Measurements from ENCODE around the gene CSTF3. TPM values are rescaled to one million over a fixed set of nuclear protein-coding genes. Genes with fewer than 3 reads are reported as not detected.
"Not testable (repeated sequence)": the region's sequence is repeated elsewhere in the genome, so short reads cannot be mapped to it uniquely, and the experiment has no call there.

The CSTF3 gene
- 17.7 and 22.8 TPM in 2 replicates for total RNA-seq

DNA sequence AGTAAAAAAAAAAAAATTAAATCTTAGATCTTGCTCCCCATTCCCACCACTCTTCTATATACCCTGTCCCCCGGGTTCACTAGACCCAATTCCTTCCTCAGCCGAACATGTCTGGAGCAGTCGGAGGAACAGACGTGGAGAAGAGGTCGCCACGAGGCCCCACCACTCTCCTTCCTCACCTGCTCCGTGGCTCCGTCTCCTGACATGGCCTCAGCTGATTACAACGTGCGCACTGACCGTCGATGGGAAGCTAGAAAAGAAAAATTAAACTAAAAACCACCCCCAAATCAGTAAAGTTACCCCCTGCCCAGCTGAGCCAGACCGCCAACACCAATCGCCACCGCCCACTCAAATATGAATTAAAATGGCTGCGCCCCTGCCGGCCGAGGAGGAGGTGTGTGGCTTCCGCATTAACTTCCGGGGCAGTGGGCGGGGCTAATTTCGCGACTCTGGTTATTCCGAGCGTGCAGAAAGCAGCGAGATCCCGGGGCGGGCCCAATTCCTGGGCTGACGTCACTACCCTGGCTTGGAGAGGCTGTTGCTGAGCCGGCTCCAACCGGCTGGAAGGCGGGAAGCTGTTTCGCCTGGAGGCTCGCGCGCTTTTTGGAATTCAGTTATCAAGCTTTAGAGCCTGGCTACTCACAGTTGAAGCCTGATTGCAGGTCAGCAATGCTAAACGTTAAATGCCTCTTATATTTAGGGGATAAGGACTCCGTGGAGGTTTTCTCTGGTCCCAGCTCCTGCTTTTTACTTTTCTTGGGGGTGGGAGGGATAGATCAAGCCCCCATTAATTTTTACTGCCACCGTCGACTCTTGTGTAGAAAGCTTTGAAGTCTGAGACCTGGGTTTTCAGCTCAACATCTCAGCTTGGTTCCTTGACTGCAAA is at the start of gene CSTF3:
Gene CSTF3 (minus strand): TSS at position 361 of the 886 bp plus-strand sequence. CDS start 155 bp downstream, at position 206.
- peak; percentile 99 for DNase-seq

DNA sequence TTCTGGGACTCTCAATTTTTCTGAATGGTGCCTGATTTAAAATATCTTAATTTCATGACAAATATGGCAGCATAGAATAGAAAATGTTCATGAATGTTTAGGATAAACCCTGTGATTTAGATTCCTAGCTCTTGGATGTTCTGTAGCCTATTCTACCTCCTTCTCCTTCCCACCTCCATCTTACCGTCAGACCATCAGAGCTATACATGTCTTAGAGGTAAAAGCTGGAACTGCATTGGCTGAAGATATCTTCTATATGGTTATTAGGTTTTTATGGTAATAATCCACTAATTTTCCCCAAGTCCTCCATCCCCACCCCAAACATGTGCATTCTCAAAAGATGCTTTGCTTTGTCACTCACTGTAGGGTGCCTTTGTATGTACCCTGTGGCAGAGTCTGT is 46.9 kb upstream of the CSTF3 start:
- no peak for DNase-seq

GRCh38 chr11:33207408-33207985 is 46.2 kb upstream of the CSTF3 start:
- DNase-seq: peak; percentile 54

DNA sequence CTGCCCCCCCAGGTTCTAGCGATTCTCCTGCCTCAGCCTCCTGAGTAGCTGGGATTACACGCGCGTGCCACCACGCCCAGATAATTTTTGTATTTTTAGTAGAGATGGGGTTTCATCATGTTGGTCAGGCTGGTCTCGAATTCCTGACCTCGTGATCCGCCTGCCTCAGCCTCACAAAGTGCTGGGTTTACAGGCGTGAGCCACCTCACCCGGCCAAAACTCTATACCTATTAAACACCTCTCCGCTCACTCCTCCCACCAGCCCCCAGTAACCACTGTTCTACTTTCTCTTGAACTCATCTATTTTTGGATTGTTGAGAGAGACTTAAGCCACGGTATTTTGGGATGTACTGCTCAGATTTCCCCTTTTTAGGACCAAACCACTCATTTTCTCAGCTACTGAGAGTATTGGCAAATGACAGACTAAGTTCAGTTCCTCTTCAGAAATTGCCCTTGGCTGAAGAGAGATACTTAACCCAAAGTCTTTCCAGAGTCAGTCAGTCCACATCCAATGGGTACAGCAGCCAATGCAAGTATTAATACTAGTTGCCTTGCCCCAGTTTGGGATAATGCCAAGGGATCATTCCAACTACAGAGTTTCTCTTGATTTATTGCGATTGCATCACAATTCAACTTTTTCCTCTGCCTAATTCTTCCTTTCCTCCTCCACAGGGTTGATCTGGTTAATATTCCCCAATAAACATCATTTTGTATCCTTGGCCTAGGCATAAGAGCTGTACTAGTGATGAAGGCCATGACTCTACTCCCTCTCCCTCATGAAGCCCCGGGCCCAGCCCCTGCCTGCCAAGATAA is 36.8 kb upstream of the CSTF3 start:
- no peak for DNase-seq

DNA sequence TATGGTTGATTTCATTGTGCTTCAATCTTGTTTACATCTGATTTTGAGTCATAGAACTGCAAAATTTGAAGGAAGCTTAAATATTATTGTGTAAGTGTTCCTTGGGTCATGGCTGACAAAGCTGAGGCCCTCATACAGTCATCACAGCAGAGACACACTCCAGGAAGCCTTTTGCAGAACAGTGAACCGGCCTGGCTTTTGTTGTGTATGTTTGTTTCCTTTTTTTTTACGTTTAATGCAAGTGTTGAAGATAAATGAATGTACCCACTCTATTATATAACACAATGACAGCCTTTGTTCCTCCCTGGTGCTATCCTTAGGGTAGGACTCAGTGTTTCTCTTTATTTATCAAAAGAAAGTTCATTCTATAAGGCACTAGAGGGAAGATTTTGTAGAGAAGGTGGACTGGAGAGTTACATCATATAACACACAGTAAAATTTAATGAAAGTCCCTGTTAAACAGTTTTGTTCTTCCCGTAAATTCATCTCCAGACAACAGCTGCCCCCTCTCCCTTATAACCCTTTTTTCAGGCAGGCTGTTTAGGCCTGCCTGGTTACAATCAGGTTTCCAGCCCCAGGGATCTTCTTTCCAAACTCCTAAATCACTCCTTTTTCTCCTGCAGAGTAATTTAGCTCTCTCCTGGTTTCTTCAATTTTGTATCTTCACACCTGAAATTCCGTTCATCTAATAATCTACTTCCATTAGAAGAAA is 34.3 kb upstream of the CSTF3 start:
- DNase-seq: peak; percentile 10

DNA sequence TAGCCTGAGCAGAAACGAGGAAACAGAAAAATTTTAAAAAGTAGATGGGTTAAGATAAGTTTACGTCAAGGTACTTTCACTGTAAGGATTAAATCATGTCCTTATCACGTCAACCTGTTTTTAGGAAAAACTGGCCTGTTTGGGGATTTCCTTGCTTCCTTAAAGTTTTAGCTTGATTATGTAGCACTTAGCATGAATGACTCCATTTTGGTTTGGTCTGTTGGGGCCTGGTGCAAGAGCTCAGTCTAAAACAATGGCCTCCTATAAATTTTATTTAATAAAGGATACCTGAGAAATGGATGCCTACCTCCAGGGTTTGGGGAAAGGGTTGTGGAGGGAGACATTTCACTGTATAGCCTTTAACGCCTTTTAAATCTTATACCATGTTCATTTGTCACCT is 33.2 kb upstream of the CSTF3 start:
- no peak for DNase-seq

GRCh38 chr11:33191467-33191866 is 30.2 kb upstream of the CSTF3 start:
- DNase-seq: no peak

- no peak for DNase-seq
Measured at GRCh38 chr11:33187998-33188722, 26.9 kb upstream of the CSTF3 start.

DNA sequence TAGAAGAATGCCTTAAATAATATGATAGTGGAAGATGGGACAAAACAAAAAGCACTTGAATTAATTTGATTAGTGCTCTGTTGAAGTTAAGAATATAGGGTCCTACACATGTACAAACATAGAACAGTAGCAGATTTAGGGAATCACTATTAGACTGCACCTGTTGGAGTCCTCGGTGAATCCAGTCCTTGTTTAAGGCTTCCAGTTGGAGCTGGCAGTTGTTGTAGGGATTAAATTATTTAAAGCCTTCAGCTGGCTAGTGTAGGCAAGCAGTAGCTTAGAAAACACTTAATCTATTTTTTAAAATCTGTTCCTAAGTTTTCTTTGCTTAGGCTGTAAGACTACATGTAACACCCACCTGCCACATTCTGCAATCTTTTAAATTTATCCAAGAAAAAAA is 24.5 kb upstream of the CSTF3 start:
- DNase-seq: no peak

DNA sequence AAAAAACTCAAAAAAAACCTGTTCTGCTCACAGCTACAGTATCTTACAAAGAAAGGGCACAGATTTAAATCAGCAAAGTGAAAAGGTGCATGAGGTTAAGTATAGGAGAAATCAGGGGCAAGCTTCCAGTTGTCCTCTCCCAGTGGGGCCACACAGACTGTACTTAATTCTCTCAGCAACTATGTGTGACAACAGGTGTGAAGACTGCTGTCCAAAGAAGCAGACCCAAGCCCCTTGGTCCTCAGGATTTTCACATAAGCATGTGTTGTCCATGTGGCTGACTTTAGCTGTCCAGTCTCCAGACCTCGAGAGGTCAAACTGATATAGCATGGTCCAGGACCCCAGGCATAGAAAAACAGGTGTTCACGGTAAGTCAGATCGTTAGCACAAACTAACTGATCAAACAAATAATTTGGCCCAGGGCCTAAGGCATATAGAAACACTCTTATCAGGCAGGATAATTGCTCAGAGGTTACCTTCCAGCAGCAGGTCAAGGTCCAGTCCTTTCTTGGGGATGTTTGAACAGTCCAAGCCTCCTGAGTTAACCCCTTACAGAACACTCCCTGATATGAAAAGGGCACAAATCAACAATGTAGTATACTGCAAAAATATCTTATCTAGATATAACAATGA is 21.1 kb upstream of the CSTF3 start:
- no peak for DNase-seq

GRCh38 chr11:33179348-33179803 is 18.1 kb upstream of the CSTF3 start:
- DNase-seq: peak; percentile 83

GRCh38 chr11:33178443-33179180 is 17.3 kb upstream of the CSTF3 start:
- DNase-seq: no peak

DNA sequence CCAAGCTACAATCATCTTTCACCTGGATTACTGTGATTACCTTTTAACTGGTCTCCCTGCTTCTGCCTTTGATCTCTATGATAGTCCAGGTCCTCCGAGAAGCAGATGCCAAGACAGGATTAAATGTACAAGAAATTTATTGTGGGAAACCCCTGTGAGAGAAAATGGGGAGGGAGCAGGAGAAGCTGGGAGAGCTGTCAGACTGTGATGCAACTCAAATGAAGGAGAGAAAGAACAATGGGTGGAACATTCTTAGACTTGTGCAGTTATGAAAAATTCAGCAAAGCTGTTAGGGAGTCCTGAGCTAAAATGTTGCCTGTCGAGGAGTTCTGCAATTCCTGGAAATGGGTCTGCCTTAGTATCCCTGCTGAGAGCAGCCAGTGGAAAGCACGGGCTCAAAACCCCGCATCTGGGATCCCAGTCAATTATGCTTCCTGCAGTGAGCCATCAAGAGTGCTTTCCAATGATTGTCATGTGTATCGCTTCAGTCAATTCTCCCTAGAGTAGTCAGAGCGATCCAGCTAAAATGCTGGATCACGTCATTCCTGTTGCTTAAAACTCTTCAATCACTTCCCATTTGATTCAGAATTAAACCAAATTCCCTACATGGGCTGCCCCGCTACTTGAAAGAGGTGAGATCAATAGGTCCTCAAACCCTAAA is 16.5 kb upstream of the CSTF3 start:
- DNase-seq: no peak

DNA sequence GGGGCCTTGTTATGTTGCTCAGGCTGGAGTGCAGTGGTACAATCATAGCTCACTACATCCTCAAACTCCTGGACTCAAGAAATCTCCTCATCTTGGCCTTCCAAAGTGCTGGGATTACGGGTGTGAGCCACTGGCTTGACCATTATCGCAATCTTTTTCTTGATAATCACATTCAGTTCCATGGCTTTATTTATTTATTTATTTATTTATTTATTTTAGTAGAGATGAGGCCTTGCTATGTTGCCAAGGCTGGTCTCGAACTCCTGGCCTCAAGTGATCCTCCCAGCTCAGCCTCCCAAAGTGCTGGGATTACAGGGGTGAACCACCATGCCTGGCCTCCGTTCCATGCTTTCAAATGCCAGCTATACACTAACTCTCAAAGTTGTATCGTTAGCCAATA is 15.5 kb upstream of the CSTF3 start:
- not testable (repeated sequence) for DNase-seq

GRCh38 chr11:33172996-33173395 is 11.7 kb upstream of the CSTF3 start:
- DNase-seq: no peak

DNA sequence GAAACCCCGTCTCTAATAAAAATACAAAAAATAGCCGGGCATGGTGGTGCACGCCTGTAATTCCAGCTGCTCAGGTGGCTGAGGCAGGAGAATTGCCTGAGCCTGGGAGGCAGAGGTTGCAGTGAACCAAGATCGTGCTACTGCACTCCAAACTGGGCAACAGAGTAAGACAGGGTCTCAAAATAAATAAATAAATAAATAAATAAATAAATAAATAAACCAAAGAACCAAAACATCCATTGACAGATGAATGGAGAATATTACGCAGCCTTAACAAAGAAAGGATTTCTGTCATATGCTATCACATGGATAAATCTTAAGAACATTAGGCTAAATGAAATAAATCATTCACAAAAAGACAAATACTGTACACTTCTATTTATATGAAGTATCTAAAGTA is 11.1 kb upstream of the CSTF3 start:
- no peak for DNase-seq

DNA sequence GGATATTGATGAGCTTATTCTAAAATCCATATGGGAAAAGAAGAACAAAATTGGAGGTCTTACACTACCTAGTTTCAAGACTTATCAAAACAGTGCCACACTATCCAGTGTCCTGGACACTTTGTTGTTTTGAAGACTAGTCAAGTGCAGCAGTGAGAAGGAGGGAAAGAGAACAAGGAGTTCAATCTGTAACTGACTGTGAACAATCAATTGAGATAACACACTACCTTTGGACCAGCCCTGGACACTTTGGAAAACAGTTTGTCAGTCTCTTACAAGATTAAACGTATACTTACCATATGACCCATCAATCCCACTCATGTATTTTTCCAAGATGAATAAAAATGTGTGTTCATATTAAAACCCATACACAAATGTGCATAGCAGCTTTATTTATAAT is 10.0 kb upstream of the CSTF3 start:
- DNase-seq: no peak

DNA sequence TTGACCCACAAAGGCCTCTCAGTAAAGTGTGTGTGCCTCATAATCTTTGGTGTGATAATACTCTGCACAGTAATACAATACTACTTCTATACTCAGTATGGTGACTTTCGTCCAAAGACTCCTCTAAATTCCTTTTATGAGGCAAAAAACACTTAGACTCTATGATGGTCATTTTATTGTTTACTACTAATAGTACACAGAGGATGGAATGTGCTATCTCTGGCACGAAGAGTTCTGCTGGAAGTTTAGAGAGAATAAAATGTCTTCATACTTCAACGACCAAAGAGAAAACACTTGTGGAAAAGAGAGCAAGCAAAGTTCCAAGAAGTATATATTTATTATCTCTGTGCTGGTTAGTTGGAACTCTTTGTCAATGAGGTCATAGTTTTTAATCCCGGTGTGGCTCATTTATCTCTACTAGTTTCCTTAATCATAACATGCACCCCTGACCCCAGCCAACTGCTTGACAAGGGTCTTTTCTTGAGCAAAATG is 7.5 kb upstream of the CSTF3 start:
- no peak for DNase-seq

- no peak for DNase-seq
Measured at GRCh38 chr11:33162831-33163230, 1.6 kb upstream of the CSTF3 start.

- DNase-seq: no peak
Measured at GRCh38 chr11:33160587-33160986, 693 bp downstream of the CSTF3 start.

Data from dermis blood vessel endothelial cell (primary cell).